NCI-H1417 treated with DMSO at 0.1 percent for 48 hours (cell line): ENCODE measurements around the gene HDGFL2.

Experiments
- DNase-seq: peaks from one replicate; lab custom pipeline; 2025; lab: John Stamatoyannopoulos, UW

Gene HDGFL2

GRCh38 chr19:4472174-4472974 is at the start of gene HDGFL2:
TSS of gene HDGFL2 (plus strand) at chr19:4472297. CDS start at chr19:4472351, 54 bp downstream.
- no peak for DNase-seq

- DNase-seq = no peak
Observed at GRCh38 chr19:4423416-4424126, 48.5 kb upstream of the HDGFL2 start.

GRCh38 chr19:4425537-4425936 is 46.6 kb upstream of the HDGFL2 start:
- DNase-seq = no peak

GRCh38 chr19:4428326-4428975 is 43.6 kb upstream of the HDGFL2 start:
- no peak for DNase-seq

- no peak for DNase-seq
Observed at GRCh38 chr19:4429256-4429655, 42.8 kb upstream of the HDGFL2 start.

- no peak for DNase-seq
Observed at GRCh38 chr19:4429771-4430171, 42.3 kb upstream of the HDGFL2 start.

GRCh38 chr19:4430760-4431159 is 41.3 kb upstream of the HDGFL2 start:
- DNase-seq = no peak

- no peak for DNase-seq
Observed at GRCh38 chr19:4431296-4431695, 40.8 kb upstream of the HDGFL2 start.

- DNase-seq = no peak
Observed at GRCh38 chr19:4431808-4432674, 40.1 kb upstream of the HDGFL2 start.

- DNase-seq = no peak
Observed at GRCh38 chr19:4432918-4433506, 39.1 kb upstream of the HDGFL2 start.

GRCh38 chr19:4434391-4434790 is 37.7 kb upstream of the HDGFL2 start:
- no peak for DNase-seq

- no peak for DNase-seq
Observed at GRCh38 chr19:4436231-4436630, 35.9 kb upstream of the HDGFL2 start.

- no peak for DNase-seq
Observed at GRCh38 chr19:4437103-4437502, 35.0 kb upstream of the HDGFL2 start.

GRCh38 chr19:4439243-4439642 is 32.9 kb upstream of the HDGFL2 start:
- DNase-seq = no peak

- DNase-seq = no peak
Observed at GRCh38 chr19:4441994-4442818, 29.9 kb upstream of the HDGFL2 start.

GRCh38 chr19:4442819-4443146 is 29.3 kb upstream of the HDGFL2 start:
- DNase-seq = no peak

GRCh38 chr19:4443188-4443587 is 28.9 kb upstream of the HDGFL2 start:
- no peak for DNase-seq

GRCh38 chr19:4443966-4444764 is 27.9 kb upstream of the HDGFL2 start:
- no peak for DNase-seq

- DNase-seq = no peak
Observed at GRCh38 chr19:4444765-4445741, 27.0 kb upstream of the HDGFL2 start.
